ENCODE data around the gene PLA2G4F.
"Not testable (repeated sequence)": the region's sequence is repeated elsewhere in the genome, so short reads cannot be mapped to it uniquely, and the experiment has no call there.

PLA2G4F gene

DNA sequence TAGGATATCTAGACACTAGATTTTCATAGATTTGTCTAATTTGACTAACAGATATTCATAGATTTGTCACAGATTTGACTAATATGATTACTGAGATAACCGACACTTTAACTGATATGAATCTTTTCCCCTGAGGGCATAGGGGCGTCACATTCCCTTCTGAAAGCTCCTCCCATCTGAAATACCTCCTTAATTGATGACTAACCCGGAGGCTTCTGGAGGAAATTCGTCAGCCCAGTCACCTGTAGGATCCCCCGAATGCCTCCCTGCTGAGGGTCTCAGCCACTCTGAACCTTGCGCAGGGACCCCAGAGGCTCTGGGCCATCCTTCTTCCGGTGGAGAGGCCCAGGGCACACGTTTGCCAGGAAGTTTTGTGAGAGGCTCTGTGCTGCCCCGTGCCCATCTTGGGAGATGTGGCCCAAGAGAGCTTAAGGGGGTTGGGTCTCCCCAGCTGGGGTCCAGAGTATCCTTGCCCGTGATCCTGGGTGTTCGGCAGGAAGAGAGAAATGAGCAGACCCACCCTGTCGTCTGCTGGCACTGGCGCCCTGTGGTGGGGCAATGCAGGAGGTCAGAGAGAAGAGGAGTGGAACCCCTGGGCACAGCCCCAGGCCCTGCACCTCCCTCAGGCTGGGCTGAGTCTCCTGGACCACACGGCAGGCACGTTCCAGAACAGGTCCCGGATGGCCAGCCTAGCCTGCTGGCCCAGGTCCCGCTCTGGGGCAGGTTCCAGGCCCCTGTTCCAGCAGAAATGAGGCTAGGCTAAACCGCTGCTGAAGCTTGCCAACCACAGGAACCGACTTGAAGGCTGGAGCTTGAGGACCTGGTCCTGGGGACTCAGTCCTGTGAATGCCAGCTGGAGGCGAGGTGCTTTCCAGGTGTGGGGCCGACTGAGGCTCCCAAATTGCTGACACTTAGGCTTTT, 63.8 kb downstream of the PLA2G4F start:
- no peak for DNase-seq

DNA sequence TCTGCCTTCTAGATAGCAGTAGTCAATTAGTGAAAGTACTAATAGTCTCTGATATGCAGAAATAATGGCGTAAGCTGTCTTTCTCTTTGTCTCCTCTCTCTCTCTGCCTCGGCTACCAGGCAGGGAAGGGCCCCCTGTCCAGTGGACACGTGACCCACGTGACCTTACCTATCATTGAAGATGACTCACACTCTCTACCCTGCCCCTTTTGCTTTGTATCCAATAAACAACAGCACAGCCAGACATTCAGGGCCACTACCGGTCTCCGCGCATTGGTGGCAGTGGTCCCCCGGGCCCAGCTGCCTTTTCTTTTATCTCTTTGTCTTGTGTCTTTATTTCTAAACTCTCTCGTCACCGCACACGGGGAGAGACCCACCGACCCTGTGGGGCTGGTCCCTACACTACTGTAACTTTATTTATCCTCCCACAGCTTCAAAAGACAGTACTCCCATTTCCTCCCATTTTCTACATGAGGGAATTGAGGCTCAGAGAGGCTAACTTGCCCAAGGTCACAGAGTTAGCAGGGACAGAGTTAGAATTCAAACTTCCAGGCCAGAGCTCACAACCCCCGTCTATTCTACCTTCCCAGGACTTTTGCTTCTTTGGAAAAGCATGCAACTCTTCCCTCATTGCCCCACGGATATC, 64.6 kb downstream of the PLA2G4F start:
- DNase-seq, result not testable (repeated sequence)

DNA sequence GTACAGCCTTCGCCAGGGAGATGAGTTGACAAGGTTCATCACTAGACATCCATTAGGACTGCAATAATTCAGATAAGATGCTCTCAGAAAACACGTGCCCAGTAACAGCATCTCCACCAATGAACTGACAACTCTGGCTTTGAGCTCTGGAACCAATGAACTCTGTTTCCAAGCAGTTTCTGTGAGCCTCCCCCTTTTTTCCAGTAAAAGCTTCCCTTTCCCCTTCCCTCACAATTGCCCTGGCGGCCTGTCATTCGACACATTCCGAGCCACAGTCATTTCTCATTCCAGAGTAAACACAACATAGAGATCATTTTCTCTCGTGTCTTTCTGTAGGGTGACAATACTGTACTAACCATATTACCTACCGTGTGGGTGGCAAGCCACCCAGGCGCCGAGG, 65.7 kb downstream of the PLA2G4F start:
- no peak for DNase-seq

GRCh38 chr15:42090370-42090769, 66.1 kb downstream of the PLA2G4F start:
- DNase-seq, result no peak

DNA sequence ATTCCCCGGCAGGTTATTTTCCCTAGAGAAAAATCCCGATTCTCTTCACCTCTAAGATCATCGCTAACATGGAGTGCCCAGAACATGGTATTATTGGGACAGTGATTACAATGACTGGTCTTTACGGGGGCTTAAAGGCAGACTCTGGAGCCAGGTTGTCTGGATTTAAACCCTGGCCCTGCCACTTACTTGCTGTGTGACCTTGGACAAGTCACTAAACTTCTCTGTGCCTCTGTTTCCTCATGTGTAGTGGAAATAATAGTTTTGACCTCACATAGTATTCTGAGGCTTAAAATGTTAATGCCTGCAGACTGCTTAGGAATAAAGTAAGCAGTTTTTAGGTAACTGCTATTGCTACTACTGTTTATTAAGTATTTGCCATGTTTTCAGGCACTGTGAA, 66.5 kb downstream of the PLA2G4F start:
- no peak for DNase-seq
